EH (cell line): ENCODE measurements around the gene STIM1.
"Not testable (repeated sequence)": the region's sequence is repeated elsewhere in the genome, so short reads cannot be mapped to it uniquely, and the experiment has no call there.

Source experiments
- DNase-seq: peaks from one replicate; pipeline ENCODE4 v3.0.0-alpha.2; 2015; ENCODE audit warnings: low read depth

Gene STIM1

GRCh38 chr11:3854977-3855807 is at the start of gene STIM1:
Gene STIM1, plus strand, starts transcription at chr11:3855664. Its CDS starts 607 bp downstream, at chr11:3856271.
- DNase-seq = peak; percentile 91

- peak; percentile 66 for DNase-seq
Observed at GRCh38 chr11:3807909-3808860, 47.3 kb upstream of the STIM1 start, which contains the start of gene PGAP2. Gene PGAP2, plus strand, starts transcription at chr11:3808560. Its CDS starts 2,700 bp downstream, at chr11:3811260.

- DNase-seq = peak; percentile 57
Observed at GRCh38 chr11:3808861-3809623, 46.4 kb upstream of the STIM1 start.

- DNase-seq = no peak
Observed at GRCh38 chr11:3809624-3809928, 45.9 kb upstream of the STIM1 start.

GRCh38 chr11:3810446-3810845 is 45.0 kb upstream of the STIM1 start:
- DNase-seq = no peak

GRCh38 chr11:3810951-3811350 is 44.5 kb upstream of the STIM1 start:
- DNase-seq = peak; percentile 41

GRCh38 chr11:3814832-3815231 is 40.6 kb upstream of the STIM1 start:
- not testable (repeated sequence) for DNase-seq

GRCh38 chr11:3815845-3816244 is 39.6 kb upstream of the STIM1 start:
- no peak for DNase-seq

- no peak for DNase-seq
Observed at GRCh38 chr11:3816673-3817072, 38.8 kb upstream of the STIM1 start.

- DNase-seq = no peak
Observed at GRCh38 chr11:3817181-3817800, 38.2 kb upstream of the STIM1 start.

- DNase-seq = no peak
Observed at GRCh38 chr11:3820971-3821370, 34.5 kb upstream of the STIM1 start.

- no peak for DNase-seq
Observed at GRCh38 chr11:3822312-3822711, 33.2 kb upstream of the STIM1 start.

GRCh38 chr11:3823303-3823702 is 32.2 kb upstream of the STIM1 start:
- DNase-seq = peak; percentile 87

- DNase-seq = no peak
Observed at GRCh38 chr11:3823762-3824506, 31.5 kb upstream of the STIM1 start.

GRCh38 chr11:3824714-3825472 is 30.6 kb upstream of the STIM1 start:
- peak; percentile 41 for DNase-seq

- DNase-seq = no peak
Observed at GRCh38 chr11:3825473-3826154, 29.9 kb upstream of the STIM1 start.

- DNase-seq = no peak
Observed at GRCh38 chr11:3826721-3827120, 28.7 kb upstream of the STIM1 start.

GRCh38 chr11:3827434-3828186 is 27.9 kb upstream of the STIM1 start:
- no peak for DNase-seq

GRCh38 chr11:3830088-3830487 is 25.4 kb upstream of the STIM1 start:
- no peak for DNase-seq
